Stimulated activated CD4-positive, alpha-beta T cell treated with anti-CD3 and anti-CD28 coated beads, Interleukin-12 subunit alpha, Interleukin-12 subunit beta, amount 100 ng/mL, for 48 hours (primary cell): ENCODE data around the gene SMARCE1.
A peak's percentile ranks its signal among the peaks of the same experiment; 100 is the strongest.

Experiments used
- DNase-seq, 3 donors: peaks; one replicate each; pipeline ENCODE4 v3.0.0-alpha.2; 2020; ENCODE audit warnings: low read depth in 2 of 3, low spot score in 1 of 3

The SMARCE1 gene

GRCh38 chr17:40646791-40647623, 611 bp downstream of the SMARCE1 start:
- peak in 2 of 3 donors; percentile 8 to 26 for DNase-seq

GRCh38 chr17:40645943-40646342, 1.7 kb downstream of the SMARCE1 start:
- no peak for DNase-seq

- DNase-seq, result no peak
Observed at GRCh38 chr17:40645291-40645690, 2.3 kb downstream of the SMARCE1 start.

GRCh38 chr17:40637931-40638330, 9.7 kb downstream of the SMARCE1 start:
- no peak for DNase-seq

- DNase-seq, result no peak
Observed at GRCh38 chr17:40633871-40634270, 13.7 kb downstream of the SMARCE1 start.

- no peak for DNase-seq
Observed at GRCh38 chr17:40632216-40632615, 15.4 kb downstream of the SMARCE1 start.

GRCh38 chr17:40629842-40630241, 17.8 kb downstream of the SMARCE1 start:
- DNase-seq, result no peak

GRCh38 chr17:40625311-40625710, 22.3 kb downstream of the SMARCE1 start:
- no peak for DNase-seq

GRCh38 chr17:40623419-40624210, 24.0 kb downstream of the SMARCE1 start:
- no peak for DNase-seq

- no peak for DNase-seq
Observed at GRCh38 chr17:40622509-40622928, 25.1 kb downstream of the SMARCE1 start.

GRCh38 chr17:40621578-40621977, 26.0 kb downstream of the SMARCE1 start:
- no peak for DNase-seq

GRCh38 chr17:40621019-40621418, 26.6 kb downstream of the SMARCE1 start:
- DNase-seq, result no peak

- no peak for DNase-seq
Observed at GRCh38 chr17:40618754-40619625, 28.6 kb downstream of the SMARCE1 start.

- DNase-seq, result no peak
Observed at GRCh38 chr17:40617678-40618240, 29.9 kb downstream of the SMARCE1 start.

- no peak for DNase-seq
Observed at GRCh38 chr17:40616592-40616991, 31.0 kb downstream of the SMARCE1 start.

- no peak for DNase-seq
Observed at GRCh38 chr17:40615841-40616476, 31.7 kb downstream of the SMARCE1 start.

GRCh38 chr17:40615068-40615840, 32.4 kb downstream of the SMARCE1 start:
- no peak for DNase-seq

- no peak for DNase-seq
Observed at GRCh38 chr17:40614431-40615067, 33.1 kb downstream of the SMARCE1 start.

- DNase-seq, result no peak
Observed at GRCh38 chr17:40613467-40614154, 34.0 kb downstream of the SMARCE1 start.
